ENCODE data around the gene NPAS3.

DNA sequence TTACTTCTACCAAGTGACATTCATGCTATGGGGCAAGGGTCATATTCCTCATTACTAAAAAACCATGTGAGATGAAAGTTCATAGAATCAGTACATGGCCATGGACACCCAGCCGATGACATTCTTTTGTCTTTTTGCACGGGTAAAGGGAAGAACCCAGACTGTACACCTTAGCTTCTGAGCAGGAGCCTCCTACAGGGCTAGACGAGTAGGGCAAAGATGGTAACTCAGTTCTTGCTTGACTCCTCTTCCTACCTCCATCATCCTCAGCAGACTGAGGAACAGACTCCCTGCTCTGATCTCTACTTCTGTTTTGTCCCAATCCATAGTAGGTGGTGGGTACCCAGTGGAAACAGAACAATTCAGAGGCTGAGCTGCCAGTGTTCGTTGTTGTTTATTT lies 281.3 kb downstream of the NPAS3 start:
- TF ChIP-seq EZH2 (IDR thresholded peaks at IDR 0.05; ENCODE audit: low read length, unreplicated experiment) (no peak), CTCF (conservative IDR thresholded peaks at IDR 0.05; ENCODE audit: low read depth, low read length) (no peak), EZH2phosphoT487 (IDR thresholded peaks at IDR 0.05; ENCODE audit: borderline replicate concordance, low read length) (no peak)

All from PC-3 (cell line).